Measurements from ENCODE around the gene IGSF8. TPM values are rescaled to one million over a fixed set of nuclear protein-coding genes. Genes with fewer than 3 reads are reported as not detected.

Gene IGSF8
- total RNA-seq, 4 donors from 2014 or later = 24.3 to 36.5 (median 28.2) TPM

DNA sequence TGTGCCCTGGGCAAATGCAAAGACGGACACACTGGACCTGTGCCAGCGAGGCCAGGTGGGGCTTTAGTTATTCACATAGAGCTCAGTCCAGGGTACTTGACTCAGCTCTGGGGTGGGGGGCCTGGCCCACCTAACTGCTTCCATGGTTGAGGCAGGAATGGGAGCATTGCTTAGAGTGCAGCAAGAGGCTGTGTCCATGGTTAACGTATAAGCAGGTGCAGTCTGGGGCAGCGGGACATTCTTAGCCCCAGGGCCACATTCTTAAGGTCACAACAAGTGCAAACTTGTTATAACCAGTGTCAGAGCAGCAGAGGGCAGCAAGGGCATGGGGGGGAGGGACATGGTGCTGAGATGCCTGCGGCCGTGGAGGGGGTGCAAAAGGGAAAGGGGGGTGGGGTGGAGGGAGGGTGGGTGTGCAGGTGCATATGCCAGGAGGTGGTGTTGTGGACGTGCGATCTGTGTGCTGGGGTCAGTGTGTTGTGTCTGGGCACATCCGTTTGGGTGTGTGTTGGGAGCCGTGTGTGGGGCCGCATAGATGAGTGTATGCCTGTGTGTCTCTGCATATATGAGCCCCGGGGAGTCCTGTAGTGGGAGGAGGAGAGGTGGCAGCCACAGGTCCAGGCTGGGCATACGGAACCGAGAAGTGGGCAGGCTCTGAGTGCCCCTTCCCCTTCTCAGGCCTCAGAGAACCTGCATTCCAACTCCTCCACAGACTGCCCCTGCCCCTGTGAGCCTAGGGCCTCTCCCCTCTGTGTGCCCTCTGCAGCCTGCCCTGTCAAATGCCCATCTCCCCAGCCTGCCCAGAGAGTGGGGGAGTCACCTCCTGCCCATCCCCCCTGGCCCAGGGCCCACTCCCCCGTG lies 36.8 kb downstream of the IGSF8 start:
- no peak for TF ChIP-seq POLR2A (IDR thresholded peaks at IDR 0.05)
- TF ChIP-seq, protein P1, sequence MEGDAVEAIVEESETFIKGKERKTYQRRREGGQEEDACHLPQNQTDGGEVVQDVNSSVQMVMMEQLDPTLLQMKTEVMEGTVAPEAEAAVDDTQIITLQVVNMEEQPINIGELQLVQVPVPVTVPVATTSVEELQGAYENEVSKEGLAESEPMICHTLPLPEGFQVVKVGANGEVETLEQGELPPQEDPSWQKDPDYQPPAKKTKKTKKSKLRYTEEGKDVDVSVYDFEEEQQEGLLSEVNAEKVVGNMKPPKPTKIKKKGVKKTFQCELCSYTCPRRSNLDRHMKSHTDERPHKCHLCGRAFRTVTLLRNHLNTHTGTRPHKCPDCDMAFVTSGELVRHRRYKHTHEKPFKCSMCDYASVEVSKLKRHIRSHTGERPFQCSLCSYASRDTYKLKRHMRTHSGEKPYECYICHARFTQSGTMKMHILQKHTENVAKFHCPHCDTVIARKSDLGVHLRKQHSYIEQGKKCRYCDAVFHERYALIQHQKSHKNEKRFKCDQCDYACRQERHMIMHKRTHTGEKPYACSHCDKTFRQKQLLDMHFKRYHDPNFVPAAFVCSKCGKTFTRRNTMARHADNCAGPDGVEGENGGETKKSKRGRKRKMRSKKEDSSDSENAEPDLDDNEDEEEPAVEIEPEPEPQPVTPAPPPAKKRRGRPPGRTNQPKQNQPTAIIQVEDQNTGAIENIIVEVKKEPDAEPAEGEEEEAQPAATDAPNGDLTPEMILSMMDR (IDR thresholded peaks at IDR 0.05) = no peak
- 39 to 59% methylated on average over 15 of the region's 15 CpGs for WGBS, 2 donors

DNA sequence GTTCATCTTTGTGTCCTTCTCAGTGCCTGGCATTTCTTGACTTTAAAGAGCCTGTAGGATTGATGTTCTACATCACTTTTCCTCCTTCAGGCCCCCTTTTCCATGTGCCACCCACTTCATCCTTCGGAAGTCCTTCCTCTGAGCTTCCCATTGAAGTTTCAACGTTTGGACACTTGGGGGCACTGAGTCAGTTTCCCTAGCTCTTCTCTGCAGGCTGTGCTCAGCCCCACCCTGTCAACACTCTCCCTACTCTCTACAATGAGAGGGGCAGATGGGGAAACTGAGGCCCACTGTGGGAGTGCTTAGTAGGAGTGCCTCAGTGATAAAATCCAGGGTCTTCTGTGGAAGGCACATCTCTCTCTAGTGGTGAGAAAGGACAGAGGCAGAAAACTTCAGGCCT lies 40.3 kb downstream of the IGSF8 start:
- no peak for DNase-seq
- Histone ChIP-seq H3K27me3 (no peaks in the 10 kb centered on the region), H3K27ac (no peak overlapping the region), H3K9me3 (no peaks in the 10 kb centered on the region), H3K4me1 (no peaks in the 10 kb centered on the region), H3K36me3 (no peaks in the 10 kb centered on the region), H3K4me3 (replicated peaks in 1 of 3) (no peak overlapping the region)
- intact Hi-C loops (cut with DNase I) = no loop called here
- WGBS, 2 donors = 38 to 43% methylated on average over 2 of the region's 2 CpGs
- TF ChIP-seq, protein P1 (IDR thresholded peaks at IDR 0.05) = peak in 2 of 6 experiments; percentile 21 to 23
- TF ChIP-seq POLR2A (IDR thresholded peaks at IDR 0.05) = no peak

More for the DNA sequence above, 36.8 kb downstream of the IGSF8 start:
- Histone ChIP-seq H3K4me3 (replicated peaks in 1 of 3) (no peak overlapping the region), H3K9me3 (no peaks in the 10 kb centered on the region), H3K27ac (no peak overlapping the region), H3K4me1 (no peaks in the 10 kb centered on the region), H3K27me3 (no peaks in the 10 kb centered on the region), H3K36me3 (no peaks in the 10 kb centered on the region)
- DNase-seq = no peak
- intact Hi-C loops (cut with DNase I) = no loop called here

DNA sequence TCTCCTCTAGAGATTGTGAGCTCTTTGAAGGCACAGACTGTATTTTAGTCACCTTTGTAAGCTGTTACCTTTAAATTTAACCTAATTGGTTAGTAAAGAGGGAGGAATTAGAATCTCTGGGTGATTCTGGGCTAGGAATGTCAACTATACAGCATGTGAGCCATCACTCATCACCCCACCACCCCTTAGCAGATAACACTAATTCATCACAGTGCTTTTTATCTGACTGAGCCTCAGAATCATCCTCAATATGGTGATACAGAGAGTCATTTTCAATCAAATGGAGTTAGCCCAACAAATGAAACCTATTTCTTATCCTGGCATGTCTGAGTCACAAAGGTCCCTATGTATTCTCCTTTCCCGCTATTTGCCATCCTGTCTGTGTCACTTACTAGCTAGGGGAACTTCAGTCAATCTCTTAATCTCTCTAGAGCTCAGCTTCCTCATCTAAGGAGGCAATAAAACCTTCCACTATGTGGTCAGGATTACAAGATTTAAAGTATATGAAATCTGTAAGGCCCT lies 41.7 kb downstream of the IGSF8 start:
- DNase-seq = no peak
- Histone ChIP-seq H3K4me3 (replicated peaks in 1 of 3) (no peak overlapping the region), H3K27ac (no peak overlapping the region), H3K4me1 (no peaks in the 10 kb centered on the region), H3K27me3 (no peaks in the 10 kb centered on the region), H3K9me3 (no peaks in the 10 kb centered on the region), H3K36me3 (no peaks in the 10 kb centered on the region)
- WGBS, 2 donors = 91 to 97% methylated on average over 1 of the region's 1 CpG
- TF ChIP-seq, protein P1 (IDR thresholded peaks at IDR 0.05) = no peak
- TF ChIP-seq POLR2A (IDR thresholded peaks at IDR 0.05) = no peak
- intact Hi-C loops (cut with DNase I) = no loop called here

DNA sequence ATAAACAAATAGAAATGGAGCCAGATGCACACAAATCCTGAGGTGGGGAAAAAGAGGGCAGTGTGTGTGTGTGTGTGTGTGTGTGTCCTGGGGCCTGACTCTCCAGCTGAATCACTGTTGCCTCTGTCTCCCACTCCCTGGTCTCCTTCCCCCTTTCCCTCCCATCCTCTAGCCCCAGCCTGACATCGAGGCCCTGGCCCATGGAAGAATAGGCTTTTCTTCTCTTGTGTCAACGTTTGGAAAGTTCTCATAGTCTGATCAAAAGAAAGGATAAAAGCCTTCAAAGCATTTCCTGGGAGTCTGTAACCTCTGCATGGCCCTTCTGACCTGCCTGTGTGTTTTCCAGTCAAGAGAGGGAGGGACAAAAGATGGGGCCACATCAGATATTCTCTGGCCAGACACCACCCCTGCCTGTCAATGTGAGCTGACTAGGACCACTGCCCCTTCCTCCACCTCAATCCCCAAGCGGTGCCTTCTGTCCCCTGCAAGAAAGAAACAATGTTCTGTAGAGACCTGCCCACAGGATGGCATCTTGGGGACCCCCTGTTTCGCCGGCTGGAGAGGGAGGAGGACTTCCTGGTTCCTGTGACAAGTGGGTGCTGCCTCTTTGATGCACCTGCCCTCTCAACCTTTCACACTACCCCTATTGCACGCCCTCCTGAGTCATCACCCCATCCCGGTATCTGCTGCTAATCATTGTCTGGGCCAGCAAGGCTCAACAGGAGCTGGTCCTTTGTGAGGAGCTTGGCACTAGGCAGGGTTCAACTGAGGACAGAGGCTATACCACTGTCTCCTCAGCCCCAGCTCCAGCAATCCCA lies 44.7 kb downstream of the IGSF8 start:
- H3K4me3 ChIP-seq (replicated peaks in 1 of 3) = no peak overlapping the region
- H3K27me3 ChIP-seq = no peaks in the 10 kb centered on the region
- DNase-seq = no peak
- H3K4me1 ChIP-seq = no peaks in the 10 kb centered on the region
- H3K9me3 ChIP-seq = no peaks in the 10 kb centered on the region
- H3K27ac ChIP-seq = no peak overlapping the region
- TF ChIP-seq POLR2A (IDR thresholded peaks at IDR 0.05) = no peak
- TF ChIP-seq, protein P1 (IDR thresholded peaks at IDR 0.05) = no peak
- WGBS, 2 donors = 58 to 60% methylated on average over 7 of the region's 7 CpGs
- H3K36me3 ChIP-seq = no peaks in the 10 kb centered on the region
- intact Hi-C loops (cut with DNase I) = no loop called here

Data from thyroid gland (tissue), 4 donors.